ENCODE measurements around the gene ADAMTS12.

ADAMTS12 gene

DNA sequence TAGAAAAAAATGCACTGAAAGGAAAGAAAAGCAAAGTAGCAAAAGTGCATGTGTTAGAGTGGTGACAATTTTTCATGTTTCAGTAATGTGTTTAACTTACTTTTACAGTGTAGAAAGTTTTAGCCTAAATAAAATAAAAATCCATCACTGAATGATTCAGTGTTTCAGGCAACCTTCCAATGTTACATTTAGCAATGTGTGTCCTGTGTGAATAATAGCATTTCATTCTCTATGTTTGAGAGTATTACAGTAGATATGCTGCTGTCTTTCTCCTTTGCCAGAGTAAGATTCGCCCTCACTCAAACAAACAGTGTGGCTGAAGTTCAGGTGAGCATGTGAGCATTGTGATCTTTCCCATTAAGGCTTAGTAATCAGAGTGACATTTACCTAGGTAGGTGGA, 279.9 kb downstream of the ADAMTS12 start:
- no peak for DNase-seq (ENCODE audit: low read depth in 4 of 4, low spot score in 1 of 4)

DNA sequence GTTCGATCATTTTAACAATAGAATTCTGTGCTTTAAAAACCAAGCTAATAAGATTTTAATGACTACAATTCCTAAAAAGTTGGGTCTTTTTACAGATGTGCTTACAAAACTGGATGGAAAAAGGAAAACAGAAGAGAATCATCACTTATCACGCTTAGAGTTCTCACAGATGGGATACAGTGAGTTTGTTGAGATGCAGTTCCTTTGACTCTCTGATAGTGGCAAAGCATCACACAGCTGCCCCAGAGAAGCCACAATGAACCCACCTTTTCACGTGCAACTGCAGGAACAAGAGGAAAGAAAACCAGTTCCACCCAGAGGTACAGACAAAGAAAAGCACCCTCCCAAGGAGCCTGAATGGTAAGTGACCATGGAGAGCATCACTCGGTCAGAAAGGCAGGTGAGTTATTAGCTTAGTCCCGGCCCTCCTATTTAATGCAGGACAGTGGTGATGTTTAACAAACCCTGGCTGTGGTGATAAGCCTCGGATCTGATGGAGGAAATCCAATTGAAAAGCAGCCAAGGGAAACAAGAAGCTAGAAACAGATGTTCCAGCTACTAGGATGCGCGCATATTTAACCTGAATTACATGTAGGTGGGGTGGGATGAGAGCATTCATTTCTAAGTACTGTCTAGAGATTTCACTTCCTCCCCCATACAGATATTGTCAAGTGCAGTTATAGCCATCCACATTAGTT, 283.3 kb downstream of the ADAMTS12 start:
- no peak for DNase-seq (ENCODE audit: low read depth in 4 of 4, low spot score in 1 of 4)

DNA sequence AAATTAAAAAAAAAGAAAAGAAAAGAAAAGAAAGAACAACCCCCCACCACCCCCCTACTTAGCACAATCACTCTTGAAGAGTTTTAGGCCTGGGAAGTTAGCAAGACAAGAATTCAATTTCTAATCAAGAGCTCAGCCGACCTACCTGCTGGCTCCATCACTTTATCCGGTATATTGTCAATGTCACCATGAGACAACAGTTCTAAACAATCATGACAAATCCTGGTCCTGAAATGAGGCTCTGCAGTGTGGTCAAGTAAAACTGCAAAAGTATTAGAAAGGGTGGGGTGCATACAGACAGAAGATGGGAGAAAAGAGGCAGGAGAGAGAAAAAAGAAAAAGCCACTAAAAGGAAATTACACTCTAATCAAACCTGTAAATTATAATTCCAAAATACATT, 287.3 kb downstream of the ADAMTS12 start:
- DNase-seq (ENCODE audit: low read depth in 4 of 4, low spot score in 1 of 4): no peak

DNA sequence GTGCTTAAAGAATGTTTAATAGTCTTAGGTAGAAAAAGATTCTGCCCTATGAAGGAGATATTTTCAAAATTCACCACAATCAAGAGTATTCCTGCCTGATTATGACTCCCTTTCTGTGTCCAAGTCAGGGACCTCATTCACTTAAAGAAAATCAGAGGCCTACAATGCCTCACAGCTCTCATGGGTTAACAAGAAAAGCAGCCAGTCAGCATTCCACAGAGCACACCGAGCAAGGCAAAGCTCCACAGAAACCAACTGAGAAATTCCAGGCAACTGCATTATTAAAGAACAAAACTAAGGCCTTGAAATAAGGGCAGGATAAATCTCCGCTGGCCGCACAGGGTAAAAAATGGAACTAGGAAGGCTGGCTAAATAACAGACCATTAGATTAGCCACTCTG, 289.9 kb downstream of the ADAMTS12 start:
- DNase-seq (ENCODE audit: low read depth in 4 of 4, low spot score in 1 of 4): no peak

DNA sequence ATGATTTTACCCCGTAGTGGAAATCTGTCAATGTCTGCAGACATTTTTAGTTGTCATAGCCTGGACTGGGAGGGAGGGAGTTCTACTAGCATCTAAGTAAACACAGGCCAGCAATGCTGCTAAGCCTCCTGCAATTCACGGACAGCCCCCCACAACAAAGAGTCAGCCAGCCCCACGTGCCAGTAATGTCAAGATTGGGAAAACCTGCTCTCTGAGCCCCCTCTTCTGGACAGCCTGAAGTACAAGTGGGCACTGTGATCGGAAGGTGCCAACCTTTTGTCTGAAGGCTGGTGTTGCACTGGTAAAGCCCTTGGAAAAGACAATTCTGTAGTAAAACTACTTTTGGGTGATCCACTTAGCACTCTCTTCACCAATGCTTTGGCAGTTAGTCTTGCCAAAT, 296.5 kb downstream of the ADAMTS12 start:
- DNase-seq (ENCODE audit: low read depth in 4 of 4, low spot score in 1 of 4): no peak

DNA sequence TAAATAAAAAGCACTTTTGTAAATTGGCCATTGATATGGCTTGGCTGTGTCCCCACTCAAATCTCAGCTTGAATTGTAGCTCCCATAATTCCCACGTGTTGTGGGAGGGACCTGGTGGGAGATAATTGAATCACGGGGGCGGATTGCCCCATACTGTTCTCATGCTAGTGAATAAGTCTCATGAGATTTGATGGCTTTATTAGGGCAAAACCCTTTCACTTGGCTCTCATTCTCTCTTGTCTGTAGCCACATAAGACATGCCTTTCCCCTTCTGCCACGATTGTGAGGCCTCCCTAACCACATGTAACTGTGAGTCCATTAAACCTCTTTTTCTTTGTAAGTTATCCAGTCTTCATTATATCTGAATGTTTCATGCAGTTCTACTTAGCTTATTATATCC, 297.8 kb downstream of the ADAMTS12 start:
- no peak for DNase-seq (ENCODE audit: low read depth in 4 of 4, low spot score in 1 of 4)

DNA sequence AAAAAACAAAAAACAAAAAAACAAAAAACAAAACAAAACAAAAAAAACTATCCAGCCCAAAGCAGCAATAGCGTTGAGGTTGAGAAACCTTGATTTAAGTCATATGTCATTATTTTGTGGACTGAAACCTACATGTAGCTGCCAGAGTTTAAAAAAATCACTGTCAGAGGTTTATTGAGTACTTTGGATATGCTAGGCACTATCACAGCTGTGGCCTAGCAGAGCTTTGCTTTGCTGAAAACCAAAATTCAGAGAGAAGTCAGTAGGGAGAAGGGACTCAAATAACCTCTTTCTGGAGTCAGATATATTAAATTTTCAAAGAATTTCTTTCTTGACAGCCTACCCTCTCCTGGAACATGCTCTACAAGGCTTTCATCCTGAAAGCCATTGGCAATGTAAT, 299.5 kb downstream of the ADAMTS12 start:
- no peak for DNase-seq (ENCODE audit: low read depth in 4 of 4, low spot score in 1 of 4)

DNA sequence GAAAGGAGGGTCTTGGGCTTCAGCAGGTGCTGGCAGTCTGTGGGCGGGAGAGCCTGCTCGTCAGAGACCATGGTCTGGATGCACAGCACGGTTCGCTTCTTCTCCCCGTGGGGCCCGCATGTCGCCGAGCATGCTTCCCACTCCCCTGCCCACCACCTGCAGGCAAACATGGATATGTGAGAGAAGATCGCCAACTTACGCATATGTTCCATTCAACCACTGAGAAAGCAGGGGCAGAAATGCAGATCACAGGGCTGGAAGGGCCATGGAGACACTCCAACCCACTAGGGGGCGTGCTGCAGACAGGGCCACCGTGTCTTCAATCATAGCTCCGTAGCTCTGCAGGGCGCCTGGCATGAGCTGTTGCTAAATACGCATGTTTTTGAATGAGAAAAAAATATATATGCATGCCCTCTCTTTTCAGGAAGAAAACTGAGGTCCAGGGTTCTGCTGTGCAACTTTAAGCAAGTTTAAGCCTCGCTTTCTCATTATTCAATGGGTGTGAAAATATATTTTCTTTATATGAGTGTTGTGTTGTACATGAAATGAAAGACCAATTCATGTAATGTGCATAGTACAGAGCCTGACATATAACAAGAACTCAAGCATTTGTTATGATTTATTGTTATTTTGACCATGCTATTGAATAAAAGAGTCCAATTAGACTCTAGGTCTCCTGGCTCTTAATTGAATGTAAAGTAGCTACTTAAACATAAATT, 303.0 kb downstream of the ADAMTS12 start:
- peak; percentile 1 to 33 (median 10) for DNase-seq (ENCODE audit: low read depth in 4 of 4, low spot score in 1 of 4)

DNA sequence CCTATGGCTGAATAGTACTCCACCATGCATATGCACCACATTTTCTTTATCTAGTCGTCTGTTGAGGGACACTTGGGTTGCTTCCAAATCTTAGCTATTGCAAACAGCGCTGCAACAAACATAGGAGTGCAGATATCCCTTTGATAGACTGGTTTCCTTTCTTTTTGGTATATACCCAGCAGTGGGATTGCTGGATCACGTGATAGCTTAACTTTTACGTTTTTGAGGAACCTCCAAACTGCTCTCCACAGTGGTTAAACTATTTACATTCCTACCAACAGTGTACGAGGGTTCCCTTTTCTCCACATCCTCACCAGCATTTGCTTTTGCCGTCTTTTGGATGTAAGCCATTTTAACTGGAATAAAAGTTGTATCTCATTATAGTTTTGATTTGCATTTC, 308.5 kb downstream of the ADAMTS12 start:
- DNase-seq (ENCODE audit: low read depth in 4 of 4, low spot score in 1 of 4): no peak

DNA sequence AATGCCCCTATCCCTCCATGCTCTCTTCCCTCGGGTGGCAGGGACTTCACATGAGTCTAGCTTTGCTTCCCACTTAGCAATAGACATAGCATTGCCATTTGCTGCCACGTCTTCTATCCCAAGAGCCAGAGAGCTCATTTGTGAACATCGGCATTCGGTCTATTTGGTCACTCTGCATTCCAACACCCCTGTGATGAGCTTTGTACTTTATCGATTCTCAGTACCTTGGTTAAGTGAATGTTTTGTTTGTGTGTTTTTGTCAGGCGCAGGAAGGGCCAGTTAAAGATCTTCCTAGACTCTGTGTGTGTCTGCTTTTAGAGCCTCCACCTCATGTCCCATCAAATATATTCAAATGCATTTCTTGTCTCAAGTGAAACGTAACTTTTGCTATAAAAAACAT, 309.4 kb downstream of the ADAMTS12 start:
- no peak for DNase-seq (ENCODE audit: low read depth in 4 of 4, low spot score in 1 of 4)

DNA sequence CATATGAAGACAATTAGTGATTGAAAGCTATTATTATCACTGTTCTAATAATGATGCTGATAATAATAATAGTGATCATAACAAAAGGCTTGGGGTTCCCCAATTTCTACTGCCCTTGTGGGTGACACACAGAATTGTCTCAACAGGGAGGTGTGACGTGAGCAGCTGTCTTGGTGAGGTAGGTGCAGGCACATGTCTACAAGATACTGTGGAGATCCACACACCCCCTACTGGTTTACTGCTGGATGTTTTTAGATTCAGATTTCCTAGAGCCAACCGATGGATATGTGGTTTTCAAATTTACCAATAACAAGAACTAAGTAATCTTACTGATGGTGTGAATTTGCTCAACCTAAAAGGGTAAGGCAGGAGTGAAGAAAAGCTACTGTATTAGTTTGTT, 312.0 kb downstream of the ADAMTS12 start:
- no peak for DNase-seq (ENCODE audit: low read depth in 4 of 4, low spot score in 1 of 4)

DNA sequence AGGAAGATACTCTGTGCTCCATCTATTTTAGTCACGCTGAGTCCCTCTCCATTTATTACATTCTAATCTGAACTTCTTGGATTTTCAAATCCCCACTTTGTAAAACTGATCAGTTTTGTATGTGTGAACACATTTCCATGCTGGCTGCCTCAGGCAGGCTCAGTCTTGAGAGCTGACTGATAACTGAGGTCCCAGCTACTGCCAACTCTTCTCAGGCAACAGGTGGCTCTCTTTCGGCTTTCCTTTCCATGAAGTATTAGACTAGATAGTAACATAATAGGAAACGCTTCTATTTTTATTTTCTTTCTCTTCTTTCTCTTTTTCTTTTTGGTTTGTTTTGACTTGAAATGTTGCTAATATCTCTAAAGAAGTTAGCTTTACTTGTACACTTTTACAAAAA, 312.6 kb downstream of the ADAMTS12 start:
- no peak for DNase-seq (ENCODE audit: low read depth in 4 of 4, low spot score in 1 of 4)

DNA sequence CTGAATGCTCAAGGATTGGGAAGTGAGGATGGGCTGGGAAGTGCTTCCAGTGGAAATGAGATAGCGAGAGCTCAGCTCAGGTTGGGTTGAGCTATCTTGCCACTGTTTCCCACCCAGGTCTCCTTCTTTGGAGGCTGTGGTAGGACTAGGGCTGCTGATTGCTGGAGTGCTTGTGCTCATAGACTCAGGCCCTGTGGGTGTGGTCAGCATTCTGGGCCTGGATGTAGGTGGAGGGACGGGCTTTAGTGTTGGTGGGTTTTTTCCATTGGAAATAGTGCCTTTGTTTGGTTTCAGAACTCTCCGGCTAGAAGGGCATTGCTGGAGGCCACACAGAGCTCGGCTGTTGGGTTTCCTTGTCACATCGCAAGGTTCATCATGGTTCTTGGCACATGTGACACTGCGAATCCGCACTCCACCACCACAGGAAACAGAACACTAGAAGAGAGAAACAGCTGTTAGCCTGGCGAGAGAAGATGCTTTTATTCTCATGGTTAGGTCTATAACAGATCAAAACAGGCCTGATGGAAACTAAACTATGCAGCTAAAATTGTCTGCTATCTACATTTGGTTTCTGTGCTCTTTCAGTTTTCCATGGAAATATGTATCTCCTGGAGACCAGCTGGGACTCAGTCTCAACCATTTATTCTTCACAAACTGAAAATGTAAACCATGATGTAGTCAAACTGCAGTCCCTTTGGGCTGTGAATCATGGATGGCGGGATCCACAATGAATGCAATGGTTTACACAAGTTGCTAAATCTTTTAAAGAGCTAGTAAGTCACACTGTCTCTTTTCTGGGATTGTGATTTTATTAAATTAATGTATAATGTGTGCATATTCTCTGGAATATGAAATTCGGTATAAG, 314.8 kb downstream of the ADAMTS12 start:
- no peak for DNase-seq (ENCODE audit: low read depth in 4 of 4, low spot score in 1 of 4)

DNA sequence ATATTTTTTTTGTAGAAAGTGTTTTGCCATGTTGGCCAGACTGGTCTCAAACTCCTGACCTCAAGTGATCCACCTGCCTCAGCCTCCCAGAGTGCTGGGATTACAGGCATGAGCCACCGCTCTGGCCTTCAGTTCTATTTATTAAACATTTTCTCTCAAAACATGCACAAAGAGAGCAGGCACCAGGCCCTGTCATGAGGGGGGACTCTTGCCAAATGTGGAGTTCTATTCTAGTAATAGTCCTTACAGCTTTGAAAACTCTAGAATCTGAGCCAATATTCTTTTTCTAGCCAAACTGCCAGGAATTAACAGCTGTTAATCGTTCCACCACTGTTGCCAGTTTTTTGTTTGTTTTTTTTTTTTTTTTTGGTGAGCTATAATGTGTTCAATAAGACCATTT, 326.5 kb downstream of the ADAMTS12 start:
- DNase-seq (ENCODE audit: low read depth in 4 of 4, low spot score in 1 of 4): no peak

DNA sequence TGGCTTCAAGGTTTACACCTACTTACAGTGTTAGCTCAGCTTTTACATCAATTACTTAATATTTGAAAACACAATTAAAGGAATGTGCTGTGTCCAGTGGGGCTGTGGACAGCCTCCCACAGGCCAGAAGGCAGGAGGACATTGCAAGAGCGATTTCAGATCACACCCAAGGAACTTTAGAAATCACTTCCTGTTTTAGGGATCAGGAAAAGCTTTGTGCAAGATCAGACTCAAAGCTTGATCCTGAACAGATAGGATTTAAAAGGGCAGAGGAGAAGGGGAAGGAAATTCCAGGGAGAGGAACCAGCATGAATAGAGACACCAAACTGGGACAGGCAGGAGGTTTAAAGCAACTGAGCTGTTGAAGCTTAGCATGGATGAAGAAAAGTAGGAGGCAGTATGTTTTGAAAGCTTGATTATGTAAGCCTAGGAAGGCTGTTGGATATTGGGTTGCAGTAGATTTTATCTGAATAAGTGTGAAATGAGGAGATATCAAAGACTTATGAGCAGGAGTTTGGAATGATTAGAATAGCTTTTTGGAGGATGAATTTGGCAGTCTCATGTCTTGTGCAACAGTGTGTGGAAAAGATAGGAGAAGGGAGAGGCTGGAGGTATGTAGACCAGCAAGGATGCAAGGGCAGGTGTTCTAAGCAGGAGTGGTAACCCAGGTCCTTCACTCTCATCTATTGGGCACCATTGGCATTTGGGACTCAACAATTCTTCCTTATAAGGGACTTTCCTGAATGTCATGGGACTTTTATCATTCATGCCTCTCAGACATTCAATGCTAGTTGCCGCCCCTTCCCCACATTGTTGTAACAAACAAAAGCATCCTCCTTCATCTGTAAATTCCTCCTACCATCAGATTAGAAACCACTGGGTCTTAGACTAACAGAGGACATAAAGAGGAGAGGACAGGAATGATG, 327.5 kb downstream of the ADAMTS12 start:
- DNase-seq (ENCODE audit: low read depth in 4 of 4, low spot score in 1 of 4): no peak

DNA sequence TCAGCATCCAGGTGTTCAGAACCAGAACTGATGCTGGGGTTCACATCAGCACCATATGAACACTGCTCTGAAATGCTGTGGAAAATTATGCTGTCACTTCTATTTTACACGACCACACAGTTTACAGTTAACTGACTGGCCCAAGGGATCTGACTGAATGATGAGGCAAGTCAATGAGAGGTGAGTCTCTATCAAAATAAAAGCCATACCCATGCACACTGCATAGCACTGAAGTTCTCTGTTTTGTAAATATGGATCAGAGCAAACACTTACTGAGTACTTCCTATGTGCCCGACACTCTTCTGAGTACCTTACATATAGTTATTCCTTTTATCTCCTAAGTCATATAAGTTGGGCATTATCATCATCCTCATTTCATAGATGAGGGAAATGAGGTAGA, 328.3 kb downstream of the ADAMTS12 start:
- DNase-seq (ENCODE audit: low read depth in 4 of 4, low spot score in 1 of 4): no peak

DNA sequence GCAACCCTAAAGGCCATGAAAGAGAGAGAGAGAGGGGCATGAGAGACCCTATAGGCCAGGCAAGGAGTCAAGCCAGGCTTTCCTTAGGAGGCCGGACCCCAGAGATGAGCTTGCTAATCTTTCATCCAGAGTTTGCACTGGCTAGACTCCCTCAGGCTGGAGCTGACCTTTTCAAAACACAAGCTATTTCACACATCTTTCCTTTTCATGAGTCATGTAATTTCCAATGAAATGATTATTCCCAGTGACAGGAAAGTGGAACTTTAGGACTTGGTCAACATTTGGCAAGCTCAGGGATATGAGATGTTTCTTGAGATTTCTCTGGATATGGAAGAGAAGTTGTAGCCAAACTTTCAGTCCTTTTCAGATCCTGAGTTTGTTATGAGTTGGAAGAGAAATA, 333.3 kb downstream of the ADAMTS12 start:
- DNase-seq (ENCODE audit: low read depth in 4 of 4, low spot score in 1 of 4): no peak

DNA sequence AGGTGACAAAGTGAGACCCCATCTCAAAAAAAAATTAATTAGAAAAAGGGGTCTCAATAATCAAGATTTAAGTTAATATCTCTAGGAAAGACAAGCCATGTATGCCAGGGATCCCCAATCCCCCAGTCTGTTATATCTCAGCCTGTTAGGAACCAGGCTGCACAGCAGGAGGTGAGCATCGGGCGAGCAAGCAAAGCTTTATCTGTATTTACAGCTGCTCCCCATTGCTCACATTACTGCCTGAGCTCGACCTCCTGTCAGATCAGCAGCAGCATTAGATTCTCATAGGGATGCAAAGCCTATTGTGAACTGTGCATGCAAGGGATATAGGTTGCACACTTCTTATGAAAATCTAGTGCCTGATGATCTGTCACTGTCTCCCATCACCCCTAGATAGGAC, 334.2 kb downstream of the ADAMTS12 start:
- DNase-seq (ENCODE audit: low read depth in 4 of 4, low spot score in 1 of 4): no peak

DNA sequence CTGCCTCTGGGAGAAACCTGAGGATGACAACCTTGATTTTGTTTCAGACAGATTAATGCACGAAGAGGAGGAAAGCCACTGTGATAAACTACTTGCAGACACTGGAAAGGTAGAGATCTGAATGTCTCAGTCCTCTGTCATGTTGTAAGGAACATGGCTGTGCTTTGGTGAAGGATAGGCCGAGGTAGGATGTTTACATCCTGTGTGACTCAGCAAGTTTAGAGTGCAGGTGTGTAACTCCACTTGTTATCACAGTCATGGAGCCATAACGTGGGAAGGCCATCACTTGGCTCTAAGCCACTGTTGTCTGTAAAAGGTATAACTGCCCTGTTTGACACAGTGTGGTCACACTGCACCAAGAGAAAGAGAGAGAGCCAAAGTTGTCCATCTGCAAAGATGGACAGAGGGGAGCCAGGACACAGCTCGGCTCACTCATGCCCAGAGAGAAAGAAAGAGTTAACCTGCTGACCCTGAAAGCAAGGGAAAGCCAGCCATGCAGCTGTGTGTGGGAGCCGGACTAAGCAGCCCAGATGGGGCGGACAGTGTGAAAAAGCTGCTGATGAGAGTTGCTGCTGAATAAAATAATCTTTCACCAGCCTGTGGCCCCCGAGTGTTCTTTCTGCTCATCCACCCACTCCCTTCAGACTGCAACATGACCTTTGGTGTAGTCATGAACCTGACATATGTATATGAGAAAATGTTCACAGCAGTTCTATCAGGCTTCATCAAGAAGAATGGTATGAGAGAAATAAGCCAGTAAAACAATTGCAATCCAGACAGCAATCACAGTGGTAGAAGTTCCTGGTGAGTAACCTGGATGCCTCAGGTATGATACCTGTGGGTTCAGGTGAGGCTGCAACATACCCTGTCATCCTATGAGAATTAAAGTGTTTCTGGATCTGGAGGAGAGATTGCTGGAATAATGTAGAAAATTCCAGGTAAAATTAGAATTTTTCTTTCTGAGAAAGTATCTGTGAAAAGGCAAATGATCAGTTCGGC, 335.2 kb downstream of the ADAMTS12 start:
- no peak for DNase-seq (ENCODE audit: low read depth in 4 of 4, low spot score in 1 of 4)

All from stimulated activated CD4-positive, alpha-beta T cell treated with anti-CD3 and anti-CD28 coated beads, Interleukin-1b, Interleukin-23, amount 100 ng/mL, for 24 hours (primary cell).